GM19438 (cell line): ENCODE results near the gene STX2.
A peak's percentile ranks its signal among the peaks of the same experiment; 100 is the strongest.
"Not testable (repeated sequence)": the region's sequence is repeated elsewhere in the genome, so short reads cannot be mapped to it uniquely, and the experiment has no call there.

Experiments used
- ATAC-seq: cut with Tn5 transposase; IDR thresholded peaks from one replicate; pipeline ENCODE4 v1.9.1; 2021; ENCODE audit warnings: low read depth; ENCODE audit not compliant: unreplicated experiment

The STX2 gene

DNA sequence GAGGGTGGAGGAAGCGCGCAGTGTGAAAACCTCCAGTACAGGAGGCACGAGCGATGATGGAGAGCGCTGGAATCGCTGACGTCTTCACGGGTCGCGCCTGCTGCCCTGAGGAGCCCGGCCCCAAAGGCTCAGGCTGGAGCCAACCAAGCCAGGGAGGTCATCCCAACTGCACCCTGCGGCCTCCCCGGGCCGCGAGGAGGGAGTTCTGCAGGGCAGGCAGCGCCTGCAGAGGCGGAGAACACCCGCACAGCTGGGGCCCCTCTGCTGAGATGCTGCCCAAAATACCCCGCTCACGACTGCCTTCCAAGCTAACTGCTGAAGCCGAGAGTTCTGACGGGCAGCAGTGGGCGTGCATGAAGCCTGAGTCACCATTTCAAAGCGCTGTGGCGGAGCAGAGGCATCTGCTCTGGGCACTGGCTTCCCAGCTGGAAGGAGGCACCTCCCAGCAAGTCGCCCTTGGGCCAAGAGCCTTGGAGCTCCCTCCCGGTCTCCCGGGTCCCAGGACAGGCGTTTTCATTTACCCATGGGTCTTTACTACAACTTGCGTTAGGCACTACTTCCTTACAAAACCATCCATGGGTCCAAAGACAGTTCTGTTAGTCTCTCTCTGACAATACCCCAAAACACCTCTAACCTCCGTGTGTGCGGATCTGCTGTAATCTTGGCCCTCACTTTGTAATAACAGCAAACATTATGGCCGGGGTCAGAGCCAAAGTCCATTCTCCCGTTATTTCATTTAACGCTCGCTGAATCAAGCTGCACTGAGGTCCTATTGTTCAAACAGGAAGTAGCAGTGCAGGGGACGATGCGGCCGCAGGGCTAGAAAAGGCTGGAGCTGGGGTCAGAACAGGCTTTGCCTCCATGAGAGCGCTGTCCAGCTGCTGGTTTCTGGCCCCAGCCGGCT is 62.8 kb downstream of the STX2 start:
- no peak for ATAC-seq

DNA sequence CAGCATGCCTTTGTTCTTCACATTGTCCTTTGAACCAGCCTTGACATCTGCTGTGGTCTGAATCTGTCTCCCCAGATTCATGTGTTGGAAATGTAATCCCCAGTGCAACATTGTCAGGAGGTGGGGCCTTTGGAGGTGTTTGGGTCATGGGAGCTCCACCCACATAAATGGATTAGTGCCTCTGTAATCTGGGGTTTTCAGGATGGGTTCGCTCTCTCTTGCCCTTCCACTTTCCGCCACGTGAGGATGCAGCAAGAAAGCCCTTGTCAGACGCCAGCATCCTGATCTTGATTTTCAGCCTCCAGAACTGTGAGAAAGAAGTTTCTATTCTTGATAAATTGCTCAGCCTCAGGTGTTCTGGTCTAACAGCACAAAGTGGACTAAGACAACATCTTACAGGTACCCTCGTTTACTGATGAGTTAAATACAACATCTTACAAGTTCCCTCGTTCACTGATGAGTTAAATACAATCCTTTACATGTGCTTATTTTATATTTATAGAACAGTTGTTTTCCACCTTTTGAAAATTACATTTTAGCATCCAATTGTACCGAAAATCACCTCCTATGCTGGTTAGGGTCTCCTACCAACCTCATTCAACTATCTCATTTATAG is 68.5 kb downstream of the STX2 start:
- ATAC-seq: no peak

DNA sequence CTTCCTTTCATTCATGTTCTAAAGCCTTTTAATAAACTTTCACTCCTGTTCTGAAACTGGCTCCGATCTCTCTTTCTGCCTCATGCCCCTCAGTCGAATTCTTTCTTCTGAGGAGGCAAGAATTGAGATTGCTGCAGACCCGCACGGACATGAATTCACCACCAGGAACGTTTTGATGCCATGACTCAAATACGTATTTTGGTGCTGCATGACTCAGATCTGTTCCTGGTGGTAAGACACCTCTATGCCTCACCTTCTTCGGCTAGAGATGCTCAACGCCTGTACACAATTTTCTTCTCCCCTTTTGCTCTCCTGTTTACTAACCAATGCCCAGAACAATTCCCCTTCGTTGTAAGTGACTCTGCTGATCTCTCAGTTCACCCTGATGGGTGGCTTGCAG is 70.9 kb downstream of the STX2 start:
- ATAC-seq: no peak

DNA sequence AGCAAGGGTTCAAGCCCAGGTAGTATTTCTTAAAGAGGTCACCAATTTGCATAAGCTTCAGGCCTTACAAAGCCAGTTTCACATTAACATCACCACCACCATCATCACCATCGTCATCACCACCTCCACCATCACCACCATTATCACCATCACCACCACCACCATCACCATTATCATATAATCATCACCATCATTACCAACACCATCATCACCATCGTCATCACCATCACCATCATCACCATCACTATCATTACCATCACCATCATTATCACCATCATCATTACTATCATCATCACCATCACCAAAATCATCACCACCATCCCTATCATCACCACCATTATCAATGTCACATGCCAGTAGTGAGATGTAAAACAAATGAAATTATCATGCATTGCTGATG is 72.6 kb downstream of the STX2 start:
- ATAC-seq: no peak

DNA sequence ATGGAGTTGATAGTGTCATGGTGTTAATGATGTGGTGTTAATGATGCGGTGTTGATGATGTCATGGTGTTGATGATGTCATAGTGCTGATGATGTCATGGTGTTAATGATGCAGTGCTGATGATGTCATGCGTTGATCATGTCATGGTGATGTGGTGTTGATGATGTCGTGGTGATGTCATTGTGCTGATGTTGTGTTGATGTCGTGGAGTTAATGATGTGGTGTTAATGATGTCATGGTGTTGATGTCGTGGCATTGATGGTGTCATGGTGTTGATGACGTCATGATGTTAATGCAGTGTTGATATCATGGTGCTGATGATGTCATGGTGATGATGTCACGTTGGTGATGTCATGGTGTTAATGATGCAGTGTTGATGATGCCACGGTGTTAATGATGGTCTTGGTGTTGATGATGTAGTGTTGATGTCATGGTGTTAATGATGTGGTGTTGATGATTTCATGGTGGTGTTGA is 73.8 kb downstream of the STX2 start:
- ATAC-seq: no peak

DNA sequence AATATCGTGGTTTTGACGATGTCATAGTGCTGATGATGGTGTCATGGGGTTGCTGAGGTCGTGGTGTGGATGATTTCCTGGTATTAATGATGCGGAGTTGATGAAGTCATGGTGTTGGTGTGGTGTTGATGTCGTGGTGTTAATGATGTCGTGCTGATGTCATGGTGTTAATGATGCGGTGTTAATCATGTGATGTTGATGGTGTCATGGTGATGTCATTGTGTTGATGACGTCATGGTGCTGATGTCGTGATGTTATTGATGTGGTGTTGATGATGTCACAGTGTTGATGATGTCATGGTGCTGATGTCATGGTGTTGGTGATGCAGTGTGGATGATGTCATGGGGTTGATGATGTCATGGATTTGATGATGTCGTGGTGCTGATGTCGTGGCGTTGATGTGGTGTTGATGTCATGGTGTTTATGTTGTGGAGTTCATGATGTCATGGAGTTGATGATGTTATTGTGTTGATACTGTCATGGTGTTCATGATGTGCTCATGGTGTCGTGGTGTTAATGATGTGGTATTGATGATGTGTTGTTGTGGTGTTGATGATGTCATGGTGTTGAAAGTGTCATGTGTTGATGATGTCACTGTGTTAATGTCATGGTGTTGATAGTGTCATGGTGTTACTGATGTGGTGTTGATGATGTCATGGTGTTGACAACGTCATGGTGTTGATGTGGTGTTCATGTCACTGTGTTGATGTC is 74.4 kb downstream of the STX2 start:
- ATAC-seq: no peak

DNA sequence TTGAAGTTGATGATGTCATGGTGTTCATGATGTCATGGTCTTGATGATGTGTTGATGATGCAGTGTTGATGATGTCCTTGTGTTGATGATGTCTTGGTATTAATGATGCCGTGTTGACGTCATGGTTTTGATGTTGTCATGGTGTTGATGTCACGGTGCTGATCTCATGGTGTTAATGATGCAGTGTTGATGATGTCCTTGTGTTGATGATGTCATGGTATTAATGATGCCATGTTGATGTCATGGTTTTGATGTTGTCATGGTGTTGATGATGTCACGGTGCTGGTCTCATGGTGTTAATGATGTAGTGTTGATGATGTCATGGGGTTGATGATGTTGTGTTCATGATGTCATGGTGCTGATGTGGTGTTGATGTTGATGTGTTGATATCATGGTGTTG is 75.0 kb downstream of the STX2 start:
- ATAC-seq: no peak

DNA sequence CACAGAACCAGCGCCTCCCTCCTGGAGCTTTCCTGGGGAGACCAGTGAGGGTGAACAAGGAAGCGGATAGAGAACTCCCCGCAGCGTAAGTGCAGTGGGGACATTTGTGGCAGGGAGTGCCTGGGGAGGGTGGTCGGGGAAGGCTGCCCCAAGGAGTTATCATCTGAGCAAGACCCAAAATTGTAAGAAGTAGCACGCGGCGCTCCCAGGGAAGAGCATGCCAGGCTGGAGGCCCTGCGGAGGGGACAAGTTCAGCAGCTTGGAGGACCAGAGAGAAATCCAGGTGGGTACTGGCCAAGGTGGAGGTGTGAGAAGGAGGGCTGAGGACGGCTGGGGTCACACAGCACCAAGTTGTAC is 76.8 kb downstream of the STX2 start:
- ATAC-seq: no peak

DNA sequence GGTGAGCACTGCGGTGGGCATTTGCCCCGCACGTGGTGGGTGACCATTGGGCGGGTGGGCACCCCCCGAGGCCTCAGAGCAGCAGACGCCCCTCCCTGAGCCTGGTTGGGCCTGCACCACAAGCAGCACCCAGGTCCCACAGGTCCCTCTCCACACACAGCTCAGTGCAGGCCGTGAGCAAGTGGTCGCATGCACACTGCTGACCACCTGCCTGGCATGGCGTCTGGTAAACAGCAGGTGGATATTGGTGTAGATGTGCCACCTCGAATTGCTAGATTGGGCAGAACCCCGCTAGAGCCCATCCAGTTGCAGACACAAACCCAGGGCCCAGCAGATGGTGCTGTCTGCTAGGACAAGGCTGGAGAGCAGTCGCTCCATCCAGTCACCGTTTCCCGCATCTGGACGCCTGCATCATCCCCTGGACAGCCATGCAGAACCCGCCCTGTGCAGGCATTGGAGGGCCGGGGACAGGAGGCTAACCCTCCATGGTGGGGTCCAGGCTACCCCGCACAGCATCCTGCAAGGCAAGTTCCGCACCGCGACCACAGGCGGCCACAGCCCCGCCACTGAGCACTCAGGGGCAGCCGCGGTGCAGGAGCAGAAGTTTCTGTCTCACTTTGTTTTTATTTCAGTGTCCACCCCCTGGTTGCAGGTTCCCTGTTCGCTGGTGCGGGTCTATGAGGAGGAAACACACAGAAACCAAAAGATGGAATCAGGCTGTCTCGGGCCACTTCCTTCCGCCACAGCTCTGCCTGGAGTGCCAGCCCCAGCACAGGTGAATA is 77.3 kb downstream of the STX2 start:
- ATAC-seq: peak; percentile 63

DNA sequence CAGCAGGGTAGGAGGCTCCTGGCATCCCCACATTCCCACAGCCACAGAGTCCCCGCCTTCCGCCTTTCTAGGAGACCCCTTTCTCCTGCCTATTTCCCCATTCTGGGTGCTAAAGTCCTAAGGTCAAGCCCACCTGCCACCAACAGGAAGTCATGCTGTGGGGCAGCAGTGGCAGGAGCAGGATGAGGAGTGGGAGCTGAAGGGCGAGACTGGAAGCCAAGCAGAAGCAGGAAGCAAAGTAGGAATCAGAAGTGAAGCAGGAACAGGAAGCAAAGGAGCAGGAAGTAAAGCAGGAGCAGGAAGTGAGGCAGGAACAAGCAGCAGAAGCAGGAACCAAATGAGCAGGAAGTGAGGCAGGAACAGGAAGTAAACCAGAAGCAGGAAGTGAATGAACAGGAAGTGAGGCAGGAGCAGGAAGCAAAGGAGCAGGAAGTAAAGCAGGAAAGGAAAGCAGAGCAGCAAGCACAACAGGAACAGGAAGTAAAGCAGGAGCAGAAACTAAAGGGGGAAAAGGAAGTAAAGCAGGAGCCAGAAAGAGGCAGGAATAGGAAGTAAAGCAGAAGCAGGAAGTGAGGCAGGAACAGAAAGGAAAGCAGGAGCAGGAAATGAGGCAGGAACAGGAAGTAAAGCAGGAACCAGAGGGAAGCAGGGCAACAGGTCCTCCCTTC is 84.7 kb downstream of the STX2 start:
- no peak for ATAC-seq

DNA sequence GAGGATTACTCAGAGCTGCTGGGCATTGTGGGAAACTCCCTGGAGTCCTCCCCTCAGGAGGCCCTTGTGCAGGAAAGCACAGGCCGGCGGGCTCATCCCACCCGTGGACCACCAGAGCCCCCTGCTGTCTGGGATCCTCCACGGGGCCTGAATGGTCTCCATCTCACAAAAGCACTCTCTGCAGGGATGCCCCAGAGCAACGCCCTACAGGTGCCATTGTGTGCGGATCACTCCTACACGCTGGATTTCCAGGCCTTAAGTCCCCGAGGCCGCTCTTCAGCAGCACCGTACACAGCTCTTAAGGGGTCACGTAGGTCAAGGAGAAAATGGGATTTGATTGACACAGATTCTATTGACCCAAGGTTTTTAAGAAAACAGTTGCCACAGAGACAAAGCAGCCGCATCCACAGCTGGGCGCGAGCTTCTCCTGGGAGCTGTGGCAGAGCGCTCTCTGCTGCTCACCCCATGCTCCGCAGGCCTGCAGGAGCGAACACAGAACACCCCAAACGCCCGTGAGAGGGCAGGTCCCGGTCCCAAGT is 86.3 kb downstream of the STX2 start:
- no peak for ATAC-seq

DNA sequence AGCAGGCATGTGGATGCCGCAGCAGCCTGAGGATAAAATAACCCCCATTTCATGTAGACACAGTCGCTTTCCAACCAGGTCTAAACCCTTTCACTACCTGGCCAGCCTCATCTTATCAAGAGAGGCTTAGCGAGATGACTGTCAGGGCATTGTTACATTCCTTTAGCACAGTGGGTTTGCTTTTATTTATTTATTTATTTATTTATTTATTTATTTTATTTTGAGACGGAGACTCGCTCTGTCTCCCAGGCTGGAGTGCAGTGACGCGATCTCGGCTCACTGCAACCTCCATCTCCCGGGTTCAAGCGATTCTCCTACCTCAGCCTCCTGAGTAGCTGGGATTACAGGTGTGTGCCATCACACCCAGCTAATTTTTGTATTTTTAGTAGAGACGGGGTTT is 87.0 kb downstream of the STX2 start:
- ATAC-seq: not testable (repeated sequence)

DNA sequence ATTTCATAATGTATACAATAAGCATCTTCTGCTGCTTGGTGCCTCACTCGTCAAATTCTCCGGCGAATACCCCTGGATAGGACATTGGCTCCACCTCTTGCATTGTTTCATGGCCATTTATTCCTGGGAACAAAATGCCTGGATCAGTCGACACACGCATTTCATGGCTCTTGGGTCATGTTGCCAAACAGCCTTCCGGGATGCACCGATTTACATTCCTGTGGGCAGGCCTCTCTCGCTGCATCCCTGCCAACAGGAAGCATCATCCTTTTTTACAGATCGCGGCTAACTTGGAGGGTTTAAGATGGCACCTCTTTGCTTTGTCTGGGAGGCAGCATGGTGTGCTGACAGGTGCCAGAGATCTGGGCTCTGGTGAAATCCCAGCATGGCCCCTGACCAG is 90.3 kb downstream of the STX2 start:
- ATAC-seq: no peak

DNA sequence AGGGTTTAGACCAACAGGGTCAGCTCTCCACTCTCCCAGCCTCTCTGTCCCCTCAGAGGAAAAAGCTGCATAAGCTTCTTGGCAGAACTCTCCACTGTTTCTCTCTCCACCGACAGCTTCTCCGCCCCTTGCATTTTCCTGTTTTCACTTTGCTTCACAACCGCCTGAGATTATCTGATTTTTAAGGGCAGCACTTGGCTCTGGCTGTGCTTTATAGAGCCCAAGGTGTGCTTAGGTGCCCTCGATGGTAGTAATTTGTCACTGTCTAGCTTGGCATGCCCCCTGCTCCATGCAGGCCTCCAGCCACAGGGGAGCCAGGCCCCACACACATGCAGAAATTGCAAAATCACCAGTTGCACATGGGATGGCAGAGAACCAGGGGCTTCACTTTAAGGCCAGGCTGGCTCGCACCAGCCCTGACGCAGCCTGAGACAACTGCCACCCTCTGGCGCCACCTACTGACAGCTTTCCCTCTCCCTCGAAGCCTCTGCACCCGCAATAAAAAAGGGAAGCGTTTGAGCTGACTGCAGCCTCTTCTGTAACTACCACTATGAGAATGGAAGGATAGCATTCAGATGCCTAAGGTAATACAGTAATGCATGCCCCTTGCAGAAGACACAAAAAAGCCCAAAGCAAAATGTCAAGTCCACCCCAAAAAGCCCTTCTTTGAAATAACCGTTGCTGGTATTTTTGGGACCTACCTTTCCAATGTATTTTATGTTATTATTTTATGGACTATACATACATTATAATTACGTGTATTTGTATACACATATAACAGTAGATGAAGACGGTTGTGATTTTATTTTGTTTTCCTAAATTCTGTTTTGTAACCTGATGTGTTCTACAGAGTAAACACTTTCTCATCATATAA is 90.9 kb downstream of the STX2 start:
- ATAC-seq: peak; percentile 93

DNA sequence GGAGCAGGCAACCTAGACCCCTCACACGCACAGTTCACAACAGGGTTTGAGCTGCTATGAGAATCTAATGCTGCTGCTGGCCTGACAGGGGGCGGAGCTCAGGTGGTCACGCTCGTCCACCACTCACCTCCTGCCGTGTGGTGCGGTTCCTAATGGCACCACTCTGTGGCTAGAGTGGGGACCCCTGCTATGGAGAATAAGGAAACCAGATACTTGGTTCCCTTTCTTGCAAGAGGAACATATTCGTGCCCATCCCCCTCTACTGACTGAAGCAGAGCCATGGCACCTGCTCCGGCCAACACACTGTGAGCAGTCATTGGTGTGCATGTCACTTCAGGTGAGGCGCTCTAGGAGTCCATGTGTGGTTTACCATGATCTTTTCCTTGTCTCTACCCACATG is 92.5 kb downstream of the STX2 start:
- ATAC-seq: no peak

DNA sequence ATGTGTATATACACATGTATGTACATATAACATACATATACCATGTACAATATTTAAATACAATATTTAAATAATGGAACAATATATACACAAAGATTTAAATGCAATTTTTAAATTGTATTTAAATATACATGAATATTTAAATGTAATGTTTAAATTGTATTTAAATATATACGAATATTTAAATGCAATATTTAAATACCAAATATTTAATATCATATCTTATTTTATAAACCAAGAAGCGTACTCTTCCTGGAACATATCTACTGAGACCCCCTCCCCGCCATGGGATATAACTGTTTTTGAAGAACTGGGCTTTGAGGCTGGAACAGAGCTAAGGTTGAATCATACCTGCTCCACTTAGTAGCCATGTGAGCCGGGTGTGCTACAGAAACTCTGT is 93.1 kb downstream of the STX2 start:
- no peak for ATAC-seq

DNA sequence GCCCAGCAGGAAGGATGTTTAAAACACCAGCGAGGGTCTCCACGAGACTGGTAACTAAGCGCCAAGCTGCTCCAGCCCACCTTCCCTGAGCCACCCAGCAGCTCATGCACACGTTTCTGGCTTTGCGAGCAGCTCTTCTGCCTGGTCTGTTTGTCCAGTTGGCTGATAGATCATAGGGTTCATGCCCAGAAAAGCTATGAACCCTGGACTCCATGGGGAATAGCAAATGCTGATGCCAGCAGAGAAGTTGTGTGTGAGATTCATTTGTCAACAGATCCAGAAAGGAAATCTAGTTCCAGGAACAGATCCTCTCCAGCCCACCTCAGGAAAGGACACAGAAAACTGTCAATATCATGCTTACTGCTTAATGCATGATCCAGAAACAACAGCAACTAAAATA is 94.8 kb downstream of the STX2 start:
- no peak for ATAC-seq

DNA sequence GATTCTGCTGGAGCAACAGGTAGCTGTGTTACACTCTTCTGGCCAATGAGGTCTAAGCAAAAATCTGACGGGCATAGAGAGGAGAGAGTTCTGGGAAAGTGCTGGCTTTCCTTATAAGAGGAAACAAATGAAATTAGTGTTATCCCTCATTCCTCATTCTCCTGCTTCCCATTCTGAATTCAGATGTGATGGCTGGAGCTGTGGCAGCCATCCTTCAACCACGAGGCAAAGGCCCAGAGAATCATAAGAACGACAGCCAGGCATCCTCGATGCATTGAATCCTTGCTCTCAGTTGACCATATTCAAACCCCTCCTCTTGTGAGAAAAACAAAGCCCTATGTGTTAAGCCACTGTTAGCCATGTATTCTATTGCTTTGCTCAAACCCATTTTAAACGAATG is 95.4 kb downstream of the STX2 start:
- no peak for ATAC-seq

DNA sequence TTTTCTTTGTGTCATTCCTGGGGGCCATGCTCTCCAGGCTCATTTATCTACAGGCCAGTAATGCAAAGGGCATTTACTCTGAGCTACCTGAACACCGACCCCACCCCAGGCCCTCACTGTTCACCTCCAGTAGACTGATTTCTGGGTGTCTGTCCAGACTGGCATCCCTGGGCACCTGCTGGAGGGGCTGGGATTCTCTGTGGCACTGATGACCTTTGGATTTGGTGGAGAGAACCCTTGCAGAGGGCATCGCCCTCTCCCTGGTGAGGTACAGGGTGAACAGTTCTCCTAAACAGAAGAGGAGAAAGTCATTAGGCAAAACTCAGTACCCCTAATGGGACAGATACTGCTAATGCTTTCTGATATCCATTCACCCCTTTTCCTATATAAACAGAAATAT is 95.9 kb downstream of the STX2 start:
- ATAC-seq: no peak
